ENCODE results near the gene SLC12A8.

The SLC12A8 gene

GRCh38 chr3:125149462-125149861 is 63.1 kb downstream of the SLC12A8 start:
- no peak for TF ChIP-seq PAX5 (IDR thresholded peaks at IDR 0.05; ENCODE audit: insufficient read depth, low read length, severe bottlenecking)
- no peak for TF ChIP-seq TAF1 (IDR thresholded peaks at IDR 0.05; ENCODE audit: low read depth, low read length)
- TF ChIP-seq POU2F2 (IDR thresholded peaks at IDR 0.05; ENCODE audit: low read depth, low read length), result no peak
- TF ChIP-seq POLR2A (IDR thresholded peaks at IDR 0.05; ENCODE audit: low read depth, low read length), result no peak
- TF ChIP-seq POLR2AphosphoS5 (IDR thresholded peaks at IDR 0.05; ENCODE audit: low read depth, low read length), result no peak
- no peak for TF ChIP-seq SPI1 (IDR thresholded peaks at IDR 0.05; ENCODE audit: low read depth, low read length)
- FAIRE-seq (no peak), DNase-seq (ENCODE audit: insufficient read length, low spot score) (no peak)

GRCh38 chr3:125148836-125149235 is 63.7 kb downstream of the SLC12A8 start:
- no peak for TF ChIP-seq POLR2AphosphoS5 (IDR thresholded peaks at IDR 0.05; ENCODE audit: low read depth, low read length)
- TF ChIP-seq SPI1 (IDR thresholded peaks at IDR 0.05; ENCODE audit: low read depth, low read length), result peak; percentile 10; the same call in 1 of the 2 replicates
- 0 out of 2 replicates have a peak, but pooled peaks have one; percentile 35 for TF ChIP-seq TAF1 (IDR thresholded peaks at IDR 0.05; ENCODE audit: low read depth, low read length)
- DNase-seq (ENCODE audit: insufficient read length, low spot score), result no peak
- FAIRE-seq, result peak; percentile 86

- TF ChIP-seq PAX5 (IDR thresholded peaks at IDR 0.05; ENCODE audit: insufficient read depth, low read length, severe bottlenecking) (no peak), POLR2AphosphoS5 (IDR thresholded peaks at IDR 0.05; ENCODE audit: low read depth, low read length) (no peak), POU2F2 (IDR thresholded peaks at IDR 0.05; ENCODE audit: low read depth, low read length) (no peak), POLR2A (IDR thresholded peaks at IDR 0.05; ENCODE audit: low read depth, low read length) (no peak), SPI1 (IDR thresholded peaks at IDR 0.05; ENCODE audit: low read depth, low read length) (no peak), TAF1 (IDR thresholded peaks at IDR 0.05; ENCODE audit: low read depth, low read length) (no peak)
- DNase-seq (ENCODE audit: insufficient read length, low spot score) (no peak), FAIRE-seq (peak; percentile 52)
Measured at GRCh38 chr3:125148016-125148812, 64.3 kb downstream of the SLC12A8 start.

GRCh38 chr3:125147491-125147820 is 65.1 kb downstream of the SLC12A8 start:
- no peak for DNase-seq (ENCODE audit: insufficient read length, low spot score)
- FAIRE-seq, result peak; percentile 85
- TF ChIP-seq POU2F2 (IDR thresholded peaks at IDR 0.05; ENCODE audit: low read depth, low read length), result peak; percentile 38; the same call in 1 of the 2 replicates
- no peak for TF ChIP-seq POLR2A (IDR thresholded peaks at IDR 0.05; ENCODE audit: low read depth, low read length)

GRCh38 chr3:125146626-125147490 is 65.7 kb downstream of the SLC12A8 start:
- FAIRE-seq, result peak; percentile 68
- TF ChIP-seq SPI1 (IDR thresholded peaks at IDR 0.05; ENCODE audit: low read depth, low read length) (peak; percentile 53; the same call in 1 of the 2 replicates), POU2F2 (IDR thresholded peaks at IDR 0.05; ENCODE audit: low read depth, low read length) (no peak)
- DNase-seq (ENCODE audit: insufficient read length, low spot score), result no peak

GRCh38 chr3:125145751-125146475 is 66.6 kb downstream of the SLC12A8 start:
- TF ChIP-seq POLR2AphosphoS5 (IDR thresholded peaks at IDR 0.05; ENCODE audit: low read depth, low read length) (no peak), POU2F2 (IDR thresholded peaks at IDR 0.05; ENCODE audit: low read depth, low read length) (peak; percentile 47; the same call in 1 of the 2 replicates), SPI1 (IDR thresholded peaks at IDR 0.05; ENCODE audit: low read depth, low read length) (0 out of 2 replicates have a peak, but pooled peaks have one; percentile 8), POLR2A (IDR thresholded peaks at IDR 0.05; ENCODE audit: low read depth, low read length) (no peak), TAF1 (IDR thresholded peaks at IDR 0.05; ENCODE audit: low read depth, low read length) (no peak)
- DNase-seq (ENCODE audit: insufficient read length, low spot score) (no peak), FAIRE-seq (peak; percentile 86)

- DNase-seq (ENCODE audit: insufficient read length, low spot score), result no peak
- TF ChIP-seq SPI1 (IDR thresholded peaks at IDR 0.05; ENCODE audit: low read depth, low read length), result no peak
- TF ChIP-seq POLR2AphosphoS5 (IDR thresholded peaks at IDR 0.05; ENCODE audit: low read depth, low read length), result no peak
- no peak for TF ChIP-seq TAF1 (IDR thresholded peaks at IDR 0.05; ENCODE audit: low read depth, low read length)
- FAIRE-seq, result no peak
Measured at GRCh38 chr3:125144653-125145314, 67.8 kb downstream of the SLC12A8 start.

- TF ChIP-seq PAX5 (IDR thresholded peaks at IDR 0.05; ENCODE audit: insufficient read depth, low read length, severe bottlenecking) (no peak), POU2F2 (IDR thresholded peaks at IDR 0.05; ENCODE audit: low read depth, low read length) (no peak), TAF1 (IDR thresholded peaks at IDR 0.05; ENCODE audit: low read depth, low read length) (no peak), POLR2AphosphoS5 (IDR thresholded peaks at IDR 0.05; ENCODE audit: low read depth, low read length) (no peak), SPI1 (IDR thresholded peaks at IDR 0.05; ENCODE audit: low read depth, low read length) (no peak), POLR2A (IDR thresholded peaks at IDR 0.05; ENCODE audit: low read depth, low read length) (no peak)
- FAIRE-seq (peak; percentile 13), DNase-seq (ENCODE audit: insufficient read length, low spot score) (no peak)
Measured at GRCh38 chr3:125143982-125144652, 68.4 kb downstream of the SLC12A8 start.

- DNase-seq (ENCODE audit: insufficient read length, low spot score) (no peak), FAIRE-seq (no peak)
- no peak for TF ChIP-seq PAX5 (IDR thresholded peaks at IDR 0.05; ENCODE audit: insufficient read depth, low read length, severe bottlenecking)
- TF ChIP-seq POLR2AphosphoS5 (IDR thresholded peaks at IDR 0.05; ENCODE audit: low read depth, low read length), result no peak
- TF ChIP-seq SPI1 (IDR thresholded peaks at IDR 0.05; ENCODE audit: low read depth, low read length), result no peak
- no peak for TF ChIP-seq POU2F2 (IDR thresholded peaks at IDR 0.05; ENCODE audit: low read depth, low read length)
- TF ChIP-seq TAF1 (IDR thresholded peaks at IDR 0.05; ENCODE audit: low read depth, low read length), result no peak
- TF ChIP-seq POLR2A (IDR thresholded peaks at IDR 0.05; ENCODE audit: low read depth, low read length), result no peak
Measured at GRCh38 chr3:125143538-125143937, 69.0 kb downstream of the SLC12A8 start.

Data from GM12891 (cell line).